D341Med (cell line): ENCODE measurements around the gene FRMPD4.

Experiments
- DNase-seq: peaks from one replicate; pipeline ENCODE4 v3.0.0; 2012; ENCODE audit warnings: low spot score

The FRMPD4 gene

DNA sequence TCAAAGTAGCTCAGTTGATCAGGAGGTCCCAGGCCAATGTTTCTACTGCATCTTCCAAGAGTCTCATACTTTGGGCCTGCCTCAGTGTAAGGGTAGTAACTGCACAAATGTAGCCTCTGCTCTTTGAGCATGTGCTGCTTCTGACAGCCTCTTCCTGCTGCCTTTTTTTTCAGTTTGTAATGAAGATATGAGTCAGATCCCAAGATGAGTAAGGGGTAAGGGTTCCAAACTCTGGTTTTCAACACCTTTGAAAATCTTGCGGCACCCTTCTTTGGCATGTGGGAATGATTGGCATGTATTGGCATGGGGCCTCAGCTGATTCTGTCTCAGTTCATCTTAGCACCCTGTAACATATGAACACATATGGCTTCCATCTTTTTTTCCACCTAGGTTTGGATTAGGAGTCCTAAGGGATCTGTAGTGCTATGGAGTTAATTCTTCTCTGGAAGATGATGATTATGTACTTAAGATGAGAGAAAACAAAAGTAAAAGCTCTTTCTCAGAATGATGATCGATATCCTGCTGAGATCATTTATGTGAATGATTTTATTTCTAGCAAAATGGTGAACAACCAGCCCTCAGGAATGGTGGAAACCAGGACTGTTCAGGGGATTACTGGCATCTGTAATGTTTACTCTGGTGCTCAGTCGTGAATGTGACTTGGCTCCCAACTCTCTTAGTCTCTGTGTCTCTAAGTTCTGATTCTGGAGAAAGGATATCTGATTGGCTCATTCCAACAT lies 534.3 kb downstream of the FRMPD4 start:
- DNase-seq = no peak

DNA sequence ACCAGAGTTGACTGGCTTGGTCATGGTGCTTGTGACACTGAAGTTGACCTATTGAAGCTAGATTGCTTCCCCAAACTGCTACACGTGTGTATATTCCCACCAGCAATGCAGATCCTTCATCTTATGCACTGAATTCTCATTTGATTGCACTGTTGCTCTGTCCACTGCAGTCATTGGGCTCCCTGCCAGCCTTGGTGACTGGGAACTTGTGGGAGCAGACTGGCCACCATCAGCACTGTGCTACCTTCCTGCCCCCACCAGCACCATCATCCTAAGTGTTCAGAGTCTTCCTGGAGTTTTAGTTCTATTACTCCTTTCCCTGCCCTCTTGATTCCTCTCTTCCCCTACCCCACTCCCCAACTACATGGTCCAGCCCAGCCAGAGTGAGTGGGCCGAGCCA lies 535.2 kb downstream of the FRMPD4 start:
- no peak for DNase-seq

DNA sequence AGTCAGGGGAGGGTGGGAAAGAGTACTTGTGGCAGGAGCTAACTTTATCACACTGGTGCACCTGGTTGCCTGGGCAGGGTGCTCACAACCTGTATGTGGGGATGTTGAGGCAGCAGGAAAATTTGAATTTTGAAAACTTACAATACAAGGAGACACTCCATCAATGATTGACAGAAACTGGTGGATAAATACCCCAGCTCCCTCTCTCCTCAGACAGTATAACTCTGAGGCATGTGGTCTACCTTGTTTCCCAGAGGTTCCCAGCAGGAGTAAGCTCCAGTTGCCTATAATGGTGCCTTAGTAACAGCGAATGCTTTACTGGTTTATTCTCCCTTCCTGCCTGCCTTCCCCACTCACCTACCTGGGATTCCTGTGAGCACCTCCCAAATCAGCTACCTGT lies 541.2 kb downstream of the FRMPD4 start:
- DNase-seq = no peak

DNA sequence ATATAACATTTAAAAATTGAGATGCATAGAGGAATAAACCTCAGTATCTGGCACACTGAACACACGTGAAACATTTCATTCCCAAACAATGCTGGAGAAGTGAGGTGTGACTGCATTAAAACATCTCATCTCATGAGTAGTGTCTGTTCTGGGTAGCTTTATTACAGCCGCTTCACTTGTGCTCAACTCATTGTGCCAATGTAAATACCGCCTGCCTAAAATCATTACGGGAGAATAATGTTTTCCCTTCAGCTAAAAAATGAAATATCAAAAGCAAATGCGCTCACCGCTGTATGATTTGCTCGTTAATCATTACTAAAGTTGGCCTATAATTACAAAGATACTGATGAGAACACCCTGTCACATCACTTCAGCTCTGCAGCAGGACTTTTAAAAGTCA lies 542.8 kb downstream of the FRMPD4 start:
- DNase-seq = no peak

DNA sequence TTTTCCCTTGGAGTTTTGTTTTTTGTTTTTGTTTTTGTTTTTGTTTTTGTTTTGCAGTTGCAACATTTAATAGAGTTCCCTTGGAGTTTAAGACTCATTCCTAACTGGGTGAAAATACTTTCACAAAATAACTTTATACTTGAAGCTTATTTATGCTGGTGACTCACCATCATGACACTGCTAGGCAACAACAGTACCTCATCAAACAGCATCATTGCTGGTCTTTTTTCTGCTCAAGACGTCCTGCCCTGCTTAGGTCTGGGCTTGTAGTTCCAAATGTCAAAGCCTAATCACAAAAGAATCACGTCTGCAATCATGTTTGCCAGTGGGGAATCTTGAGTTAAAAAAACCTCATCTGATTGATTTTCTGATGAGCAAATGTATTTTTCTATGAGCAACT lies 547.3 kb downstream of the FRMPD4 start:
- no peak for DNase-seq

DNA sequence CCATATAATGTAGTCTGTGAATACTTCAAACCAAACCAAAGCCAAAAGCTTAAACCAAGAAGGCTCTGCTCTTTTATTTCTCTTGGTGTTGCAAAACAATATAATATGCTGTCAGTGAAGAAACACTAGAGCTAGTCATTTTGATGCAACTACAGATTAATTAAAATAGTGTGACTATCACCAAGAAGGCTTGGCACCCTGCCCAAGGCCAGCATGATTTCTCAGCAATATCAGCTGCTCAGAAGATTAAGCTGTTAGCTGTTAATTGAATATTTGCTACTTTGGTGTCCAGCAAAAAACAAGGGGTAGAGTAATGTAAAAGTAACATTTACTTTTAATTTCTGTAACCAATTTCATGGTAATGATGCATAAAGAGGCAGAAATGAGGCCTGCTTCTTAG lies 548.1 kb downstream of the FRMPD4 start:
- no peak for DNase-seq

DNA sequence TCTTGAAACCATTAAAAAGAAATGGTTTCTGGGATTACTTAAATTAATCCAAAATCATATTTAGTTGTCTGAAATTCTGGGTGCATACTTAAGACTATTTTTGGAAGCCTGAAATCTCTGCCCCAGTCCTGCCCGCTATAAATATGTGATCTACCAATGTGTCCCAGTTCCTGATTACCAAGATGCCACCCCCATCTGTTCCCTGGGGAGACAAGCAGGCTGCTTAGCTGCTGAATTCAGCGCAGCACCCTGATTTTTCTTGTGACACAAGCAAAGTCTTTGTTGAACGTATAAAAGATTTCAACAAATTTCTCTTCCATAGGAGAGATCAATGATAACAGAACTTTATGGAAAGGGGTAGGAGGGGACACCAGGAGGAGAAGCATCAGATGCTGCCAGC lies 552.4 kb downstream of the FRMPD4 start:
- DNase-seq = no peak

DNA sequence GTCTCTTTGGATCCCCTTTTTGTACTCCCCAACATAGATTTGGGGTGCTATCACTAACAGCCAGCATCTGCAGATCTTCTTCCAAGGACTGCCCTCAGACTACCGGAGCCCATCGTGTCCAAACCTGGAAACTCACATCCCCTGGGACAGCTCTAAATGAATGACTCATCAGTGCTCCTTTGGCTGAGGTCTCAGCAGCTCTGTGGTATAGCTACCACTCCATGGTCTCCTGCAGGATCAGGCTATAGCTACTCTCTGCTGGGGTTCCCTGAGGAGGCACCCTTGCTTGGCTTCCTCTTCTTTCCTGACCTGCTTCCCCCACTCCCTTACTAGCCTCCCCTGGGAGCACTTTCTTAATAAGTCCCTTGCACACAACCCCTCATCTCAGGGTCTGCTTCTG lies 555.5 kb downstream of the FRMPD4 start:
- no peak for DNase-seq

DNA sequence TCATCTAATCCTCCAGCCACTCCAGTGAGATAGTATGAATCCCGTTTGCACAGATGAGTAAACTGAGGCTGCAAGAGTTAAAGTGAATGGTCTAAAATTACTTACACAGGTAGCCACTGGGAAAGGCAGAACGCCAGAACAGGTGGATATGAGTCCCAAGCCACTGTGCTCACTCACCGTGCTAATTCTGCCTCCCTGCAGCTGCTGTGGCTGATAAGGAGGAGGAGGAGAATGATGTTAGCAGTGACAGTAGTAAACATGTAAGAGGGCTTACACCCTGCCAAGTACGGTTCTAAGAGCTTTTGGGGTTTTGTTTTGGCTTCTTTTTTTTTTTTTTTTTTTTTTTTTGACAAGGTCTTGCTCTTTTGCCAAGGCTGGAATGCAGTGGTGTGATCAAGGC lies 562.5 kb downstream of the FRMPD4 start:
- no peak for DNase-seq

DNA sequence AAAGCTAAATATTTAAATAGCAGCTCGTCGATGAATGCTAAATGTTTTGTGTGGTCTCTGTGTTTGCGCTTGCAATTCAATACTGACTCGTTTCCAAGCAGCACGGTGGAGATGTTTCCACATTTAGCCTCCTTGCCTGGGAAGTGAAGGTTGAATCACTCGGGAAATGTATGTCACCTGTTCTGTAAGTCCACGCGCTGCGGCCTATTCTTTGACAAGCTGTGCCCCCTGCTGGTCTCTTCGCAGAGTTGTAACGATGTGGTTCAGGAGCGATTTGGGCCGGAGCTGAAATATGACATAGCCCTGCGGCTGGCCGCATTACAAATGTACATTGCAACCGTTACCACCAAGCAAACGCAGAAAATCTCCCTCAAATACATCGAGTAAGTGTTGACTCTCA lies 563.4 kb downstream of the FRMPD4 start:
- DNase-seq = peak; percentile 67

DNA sequence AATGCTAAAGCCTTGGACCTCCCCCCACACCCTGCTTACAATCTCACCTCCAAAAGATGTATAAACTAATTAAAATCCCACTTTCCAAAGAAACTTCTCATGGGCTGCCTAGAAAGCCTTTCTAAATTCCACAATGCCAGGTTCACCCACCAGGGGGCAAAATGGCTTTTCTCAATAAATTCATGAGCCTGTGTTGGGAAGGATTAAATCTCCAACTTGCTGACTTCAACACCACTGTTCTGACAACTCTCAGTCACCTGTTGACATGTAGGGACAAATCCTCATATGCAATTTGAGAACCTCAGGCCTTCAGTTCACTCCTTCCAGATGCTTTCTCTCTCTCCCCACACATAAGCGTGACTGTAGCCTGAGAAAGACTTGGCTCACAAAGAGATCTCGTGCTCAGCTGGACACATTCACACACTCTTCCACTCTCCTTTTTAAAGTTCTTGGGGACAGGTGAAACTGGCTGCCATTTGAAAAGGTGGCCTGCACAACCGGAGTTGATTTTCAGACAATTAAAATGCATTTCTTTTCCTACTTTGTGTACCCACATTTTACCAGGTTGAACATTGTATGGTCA lies 564.3 kb downstream of the FRMPD4 start:
- peak; percentile 20 for DNase-seq

DNA sequence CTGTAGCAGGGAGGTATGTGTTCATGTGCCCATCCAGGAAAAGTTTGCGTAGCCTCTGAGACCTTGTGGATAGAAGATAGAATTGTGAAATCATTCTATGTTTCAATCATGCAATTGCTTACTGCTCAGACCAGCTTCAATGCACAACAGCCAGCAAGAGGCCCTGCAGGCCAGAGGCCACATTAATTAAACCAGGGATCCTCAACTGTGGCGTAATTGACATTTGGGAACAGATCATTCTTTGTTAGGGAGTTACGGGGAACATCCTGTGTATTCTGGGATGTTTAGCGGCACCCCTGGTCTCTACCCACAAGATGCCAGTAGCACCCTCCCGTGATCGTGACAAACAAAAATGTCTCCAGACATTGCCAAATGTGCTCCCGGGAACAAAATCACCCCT lies 566.4 kb downstream of the FRMPD4 start:
- DNase-seq = no peak

DNA sequence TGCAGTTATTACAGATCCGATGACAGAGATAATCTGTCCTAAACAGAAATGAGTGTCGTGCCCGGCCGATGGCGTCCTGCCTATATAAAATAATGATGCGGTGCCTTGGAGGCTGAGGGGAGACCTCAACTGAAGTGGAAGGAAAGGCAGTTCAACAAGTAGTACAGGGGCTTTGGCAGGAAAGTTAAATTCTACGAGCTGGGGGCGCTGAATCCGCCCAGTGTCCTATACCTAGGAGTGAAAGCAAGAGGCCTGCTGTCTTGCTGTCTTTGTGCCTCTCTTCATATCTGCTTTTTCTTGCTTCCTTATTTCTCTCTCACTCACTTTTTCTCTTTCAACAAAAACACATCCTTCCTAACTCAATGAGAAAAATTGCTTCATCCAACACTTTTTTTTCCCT lies 570.8 kb downstream of the FRMPD4 start:
- no peak for DNase-seq

DNA sequence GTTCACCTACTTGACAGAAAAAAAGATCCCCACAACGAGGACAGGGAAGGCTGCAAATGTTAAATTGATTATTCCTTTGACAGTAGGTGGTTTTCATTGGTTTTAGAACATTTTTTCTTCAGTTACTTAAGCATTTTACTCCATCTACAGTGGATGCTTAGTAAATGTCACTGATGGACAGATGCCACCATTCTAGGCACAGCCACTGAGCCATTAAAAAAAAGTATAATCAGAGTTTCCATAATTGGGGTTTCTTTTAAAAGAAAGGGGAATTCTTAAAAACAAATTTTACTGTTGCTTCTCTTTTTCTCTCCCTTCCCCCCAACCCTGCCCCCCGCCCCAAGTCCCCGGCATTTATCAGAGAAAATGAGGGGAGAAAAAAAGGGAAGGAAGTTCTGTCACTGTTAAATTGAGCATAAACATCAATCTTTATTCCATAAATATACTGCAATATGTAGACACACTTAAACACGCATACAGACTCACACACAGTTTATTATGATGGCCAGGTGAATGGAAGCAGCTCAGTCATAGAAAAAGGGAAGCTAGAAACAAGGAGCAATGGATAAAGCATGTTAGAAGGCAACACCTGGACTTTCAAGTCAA lies 573.3 kb downstream of the FRMPD4 start:
- no peak for DNase-seq

DNA sequence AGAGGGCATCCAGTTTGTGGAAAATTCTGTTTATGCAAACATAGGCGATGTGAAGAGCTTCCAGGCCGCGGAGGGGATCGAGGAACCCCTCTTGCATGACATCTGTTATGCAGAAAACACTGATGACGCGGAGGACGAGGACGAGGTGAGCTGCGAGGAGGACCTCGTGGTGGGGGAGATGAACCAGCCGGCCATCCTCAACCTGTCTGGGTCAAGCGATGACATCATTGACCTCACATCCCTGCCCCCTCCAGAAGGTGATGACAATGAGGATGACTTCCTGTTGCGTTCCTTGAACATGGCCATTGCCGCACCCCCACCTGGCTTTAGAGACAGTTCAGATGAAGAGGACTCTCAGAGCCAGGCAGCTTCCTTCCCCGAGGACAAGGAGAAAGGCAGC lies 578.3 kb downstream of the FRMPD4 start:
- no peak for DNase-seq

DNA sequence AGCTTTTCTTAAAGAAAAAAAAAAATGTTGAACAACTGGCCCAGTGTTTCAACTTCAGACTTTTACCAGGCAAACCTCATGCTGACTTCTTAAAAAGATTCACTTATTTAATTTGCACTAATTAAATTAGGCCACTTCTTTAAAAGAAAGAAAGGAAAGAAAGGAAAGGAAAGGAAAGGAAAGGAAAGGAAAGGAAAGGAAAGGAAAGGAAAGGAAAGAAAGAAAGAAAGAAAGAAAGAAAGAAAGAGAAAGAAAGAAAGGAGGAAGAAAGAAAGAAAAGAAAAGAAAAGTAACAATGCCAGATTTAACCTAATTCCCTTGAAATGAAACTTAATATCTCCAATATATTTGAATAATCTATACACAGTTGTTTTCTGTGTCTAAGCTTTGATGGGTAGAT lies 581.6 kb downstream of the FRMPD4 start:
- no peak for DNase-seq

DNA sequence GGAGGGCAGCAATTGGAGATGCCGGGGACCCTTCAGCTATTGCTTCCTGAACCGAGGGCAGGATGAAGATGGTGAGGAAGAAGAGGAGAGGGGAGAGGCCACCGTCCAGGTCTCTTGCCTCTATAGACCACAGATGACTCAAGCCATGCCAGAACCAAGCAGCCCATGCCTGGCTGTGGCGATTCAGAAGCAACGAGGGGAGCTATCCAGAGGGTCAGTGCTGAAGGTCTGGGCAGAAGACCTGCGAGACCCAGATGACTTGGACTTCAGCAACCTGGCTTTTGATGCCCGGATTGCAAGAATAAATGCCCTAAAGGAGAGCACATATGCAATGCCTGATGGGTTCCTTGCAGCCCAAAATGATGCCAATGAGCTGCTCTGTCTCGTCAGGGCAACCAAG lies 582.8 kb downstream of the FRMPD4 start:
- DNase-seq = no peak

DNA sequence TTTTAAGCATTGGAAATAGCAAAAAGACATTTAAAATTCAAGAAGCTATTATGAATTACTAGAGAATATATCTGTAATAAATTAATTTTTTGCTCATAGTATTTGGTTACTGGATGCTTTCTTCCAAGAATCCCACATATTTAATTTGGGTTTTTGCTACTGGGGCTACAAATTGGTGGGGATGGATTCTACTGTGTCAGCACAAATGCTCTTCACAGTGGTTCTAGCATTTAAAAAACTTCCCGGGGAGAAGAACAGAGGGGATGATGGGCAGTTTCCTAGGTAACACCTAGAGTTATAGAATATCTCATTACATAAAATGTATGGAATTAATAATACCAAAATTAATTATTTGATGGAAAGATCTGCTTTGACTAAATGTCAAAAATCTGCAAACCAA lies 584.0 kb downstream of the FRMPD4 start:
- DNase-seq = no peak

DNA sequence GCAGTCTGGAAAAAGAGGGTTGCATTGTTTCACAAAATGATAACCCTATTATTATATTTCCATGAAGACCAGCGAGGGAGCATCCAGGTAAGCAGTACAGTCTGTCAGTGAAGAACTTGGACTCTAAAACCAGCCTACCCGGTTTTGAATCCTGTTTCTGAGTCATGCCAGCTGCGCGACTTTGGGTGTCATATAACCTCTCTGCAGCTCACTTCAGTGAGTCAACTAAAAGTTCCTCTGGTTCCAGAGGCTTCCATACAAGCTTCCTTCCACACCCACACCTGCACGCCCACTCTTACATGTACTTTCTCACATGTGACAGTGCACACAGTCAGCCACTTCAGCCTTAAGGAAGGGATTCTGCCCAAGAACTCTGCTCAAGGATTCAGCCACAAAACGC lies 603.1 kb downstream of the FRMPD4 start:
- no peak for DNase-seq

DNA sequence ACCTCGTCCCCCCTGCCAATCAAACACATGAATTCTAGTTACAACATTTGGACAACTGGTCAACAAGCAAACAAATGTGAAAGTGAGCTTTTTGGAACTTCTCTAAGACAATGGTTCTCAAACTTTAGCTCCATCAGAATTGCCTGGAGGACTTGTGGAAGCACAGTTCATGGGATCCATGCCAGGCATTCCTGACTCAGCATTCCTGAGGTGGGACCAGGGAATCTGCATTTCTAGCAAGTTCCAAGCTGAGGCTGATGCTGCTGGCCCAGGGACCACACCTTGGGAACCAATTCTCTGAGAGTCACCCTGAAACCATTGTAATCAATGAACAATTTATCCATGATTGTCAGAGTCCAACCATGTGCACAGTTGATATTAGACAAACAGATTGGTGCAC lies 609.2 kb downstream of the FRMPD4 start:
- no peak for DNase-seq

DNA sequence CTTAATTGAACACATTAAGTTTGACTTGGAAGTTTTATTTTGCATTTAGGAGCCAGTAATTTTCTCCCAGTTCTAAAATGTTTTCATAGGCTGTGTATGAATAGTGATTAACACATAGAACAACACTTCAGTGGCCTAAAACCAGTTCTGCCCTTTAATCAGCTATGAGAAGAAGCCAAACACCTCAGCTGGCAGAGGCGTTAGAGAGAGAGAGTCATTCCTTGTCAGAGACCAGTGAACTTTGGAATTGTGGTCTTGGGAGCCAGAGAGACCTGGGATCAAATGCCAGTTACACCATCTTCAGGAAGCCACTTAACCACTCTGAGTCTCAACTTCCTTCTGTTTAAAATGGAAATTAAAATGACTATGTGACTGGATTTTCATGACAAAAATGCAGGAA lies 613.6 kb downstream of the FRMPD4 start:
- DNase-seq = no peak

DNA sequence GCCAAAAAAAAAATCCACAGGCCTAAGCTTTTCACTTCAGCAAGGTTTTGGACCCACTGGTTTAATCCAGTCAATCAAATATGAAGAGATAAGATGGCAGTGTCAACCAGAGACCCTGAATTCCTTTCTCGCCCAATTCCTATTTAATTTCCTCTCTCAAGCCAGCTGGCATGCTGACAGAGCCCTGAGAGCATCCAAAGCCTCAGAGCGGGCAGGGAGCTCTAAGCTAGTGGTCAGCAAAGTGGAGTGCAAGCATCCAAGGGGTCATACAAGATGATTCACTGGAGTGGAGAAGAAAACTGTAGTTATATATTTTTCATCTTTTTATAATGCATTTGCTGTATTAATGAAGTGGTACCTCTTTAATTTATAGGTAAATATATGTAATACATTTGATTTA lies 615.1 kb downstream of the FRMPD4 start:
- no peak for DNase-seq

DNA sequence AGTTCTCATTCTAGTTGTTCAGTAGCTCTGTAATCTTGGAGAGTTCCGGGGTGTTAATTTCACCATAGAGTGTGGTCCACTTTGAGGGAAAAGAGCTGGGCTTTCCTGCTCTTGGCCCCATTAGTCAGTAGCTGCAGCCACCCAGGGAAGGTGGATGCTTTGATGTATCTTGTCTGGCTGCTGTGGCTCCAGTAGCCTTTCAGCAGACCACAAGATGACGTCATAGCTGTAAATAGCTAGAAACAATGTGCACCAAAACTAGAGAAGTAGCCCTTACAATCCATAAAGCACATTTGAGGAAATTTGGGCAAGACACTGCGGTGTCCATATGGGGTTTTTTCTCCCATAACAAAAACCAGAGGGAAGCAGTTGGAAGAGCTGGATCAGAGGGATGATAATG lies 620.0 kb downstream of the FRMPD4 start:
- DNase-seq = no peak

DNA sequence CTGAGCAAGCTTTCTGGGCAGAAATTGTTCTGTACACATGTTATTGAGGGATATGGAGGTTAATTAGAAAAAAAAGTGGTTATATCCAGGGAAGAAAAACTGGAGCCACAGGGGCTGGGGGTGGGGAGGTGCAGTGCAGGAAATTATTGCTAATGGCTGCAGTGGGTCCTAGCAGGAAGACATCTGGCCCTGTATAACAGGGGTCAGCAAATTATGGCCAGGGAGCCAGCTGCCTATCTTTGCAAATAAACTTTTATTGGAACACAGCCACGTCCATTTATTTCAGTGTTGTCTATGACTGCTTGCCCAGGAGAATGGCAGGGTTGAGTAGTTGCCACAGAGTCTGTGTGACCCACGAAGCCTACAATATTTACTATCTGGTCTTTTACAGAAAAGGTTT lies 629.6 kb downstream of the FRMPD4 start:
- no peak for DNase-seq
